Activated naive CD8-positive, alpha-beta T cell (primary cell): Measurements from ENCODE around the gene MSI2.
A peak's percentile ranks its signal among the peaks of the same experiment; 100 is the strongest.

Source experiments
- H3K27ac Mint-ChIP-seq: one replicate; pipeline ENCODE4 v1.8.0; 2021; ENCODE audit warnings: mixed read lengths
- H3K27me3 Mint-ChIP-seq: one replicate; pipeline ENCODE4 v1.8.0; 2021; ENCODE audit warnings: mixed read lengths
- H3K36me3 Mint-ChIP-seq: one replicate; pipeline ENCODE4 v1.8.0; 2021; ENCODE audit warnings: mixed read lengths
- H3K4me1 Mint-ChIP-seq: one replicate; pipeline ENCODE4 v1.8.0; 2021; ENCODE audit warnings: low read depth, mixed read lengths
- H3K4me3 Mint-ChIP-seq: one replicate; pipeline ENCODE4 v1.8.0; 2021; ENCODE audit warnings: mild to moderate bottlenecking, mixed read lengths
- H3K9me3 Mint-ChIP-seq: one replicate; pipeline ENCODE4 v1.8.0; 2021; ENCODE audit warnings: low read depth, mixed read lengths

MSI2 gene

GRCh38 chr17:57540596-57540995 lies 284.3 kb downstream of the MSI2 start:
- Mint-ChIP-seq H3K27ac (no peak overlapping the region), H3K36me3 (no peaks in the 10 kb centered on the region), H3K27me3 (no peaks in the 10 kb centered on the region), H3K9me3 (no peaks in the 10 kb centered on the region), H3K4me3 (no peak overlapping the region), H3K4me1 (peaks cover 33% of the 10 kb centered on the region)

GRCh38 chr17:57541049-57541448 lies 284.7 kb downstream of the MSI2 start:
- Mint-ChIP-seq H3K4me3 (no peak overlapping the region), H3K27ac (no peak overlapping the region), H3K36me3 (no peaks in the 10 kb centered on the region), H3K4me1 (peaks cover 31% of the 10 kb centered on the region), H3K9me3 (no peaks in the 10 kb centered on the region), H3K27me3 (no peaks in the 10 kb centered on the region)

DNA sequence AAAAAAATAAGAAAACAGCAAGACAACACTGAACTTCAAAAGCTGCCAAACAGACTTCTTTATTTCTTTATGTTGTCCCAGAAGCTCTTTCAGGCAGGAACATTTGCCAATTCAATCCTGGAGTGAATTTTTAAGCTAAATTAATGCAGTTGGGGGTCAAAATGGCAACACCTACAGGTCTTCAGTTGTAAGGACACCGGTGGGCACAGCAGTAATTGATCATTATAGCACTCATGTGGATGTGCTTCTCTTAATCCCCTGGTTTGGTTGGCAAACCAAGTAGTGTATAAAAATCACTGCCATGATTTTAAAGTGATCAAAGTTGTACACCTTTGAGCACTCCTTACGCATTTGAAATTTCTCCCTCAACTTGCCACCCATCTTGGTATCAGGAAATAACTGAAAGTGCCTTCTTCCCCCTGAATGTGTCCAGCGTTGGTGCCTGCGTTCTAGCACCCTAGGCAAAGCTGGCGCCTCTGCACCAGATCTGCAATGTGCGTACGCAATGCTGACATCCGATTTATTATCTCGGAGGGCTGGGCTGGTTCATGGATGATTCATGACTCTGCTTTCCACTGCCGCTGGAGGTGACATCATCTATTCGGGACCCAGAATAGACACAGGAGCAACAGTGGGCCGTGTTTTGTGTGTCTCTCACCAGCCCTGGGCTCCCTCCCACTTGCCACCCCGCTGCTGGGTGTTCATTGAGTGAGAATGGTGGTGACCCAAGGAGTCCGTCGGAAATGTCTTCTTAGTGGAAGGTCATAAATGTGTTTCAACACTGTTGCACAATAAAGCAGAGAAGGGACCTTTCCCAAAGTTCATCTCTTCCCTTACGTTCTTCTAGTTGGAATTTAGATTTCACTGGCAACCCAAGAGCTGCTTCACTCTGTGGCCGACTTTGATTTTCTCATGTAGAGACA lies 285.4 kb downstream of the MSI2 start:
- Mint-ChIP-seq H3K27me3 (no peaks in the 10 kb centered on the region), H3K36me3 (no peaks in the 10 kb centered on the region), H3K4me1 (peaks cover 26% of the 10 kb centered on the region), H3K4me3 (no peak overlapping the region), H3K9me3 (no peaks in the 10 kb centered on the region), H3K27ac (peak overlapping the region; percentile 36)

- no peaks in the 10 kb centered on the region for H3K27me3 Mint-ChIP-seq
- no peak overlapping the region for H3K4me3 Mint-ChIP-seq
- peaks cover 28% of the 10 kb centered on the region for H3K4me1 Mint-ChIP-seq
- no peaks in the 10 kb centered on the region for H3K36me3 Mint-ChIP-seq
- H3K9me3 Mint-ChIP-seq = no peaks in the 10 kb centered on the region
- no peak overlapping the region for H3K27ac Mint-ChIP-seq
Measured at GRCh38 chr17:57542510-57542909, 286.2 kb downstream of the MSI2 start.

GRCh38 chr17:57543230-57543629 lies 286.9 kb downstream of the MSI2 start:
- no peaks in the 10 kb centered on the region for H3K27me3 Mint-ChIP-seq
- no peaks in the 10 kb centered on the region for H3K9me3 Mint-ChIP-seq
- H3K4me3 Mint-ChIP-seq = no peak overlapping the region
- H3K4me1 Mint-ChIP-seq = peaks cover 25% of the 10 kb centered on the region
- H3K36me3 Mint-ChIP-seq = no peaks in the 10 kb centered on the region
- H3K27ac Mint-ChIP-seq = no peak overlapping the region

- no peaks in the 10 kb centered on the region for H3K36me3 Mint-ChIP-seq
- H3K4me3 Mint-ChIP-seq = no peak overlapping the region
- no peaks in the 10 kb centered on the region for H3K27me3 Mint-ChIP-seq
- no peaks in the 10 kb centered on the region for H3K9me3 Mint-ChIP-seq
- H3K4me1 Mint-ChIP-seq = peaks cover 24% of the 10 kb centered on the region
- H3K27ac Mint-ChIP-seq = no peak overlapping the region
Measured at GRCh38 chr17:57544401-57544800, 288.1 kb downstream of the MSI2 start.

GRCh38 chr17:57544834-57545463 lies 288.6 kb downstream of the MSI2 start:
- H3K36me3 Mint-ChIP-seq = no peaks in the 10 kb centered on the region
- H3K4me3 Mint-ChIP-seq = no peak overlapping the region
- H3K27me3 Mint-ChIP-seq = no peaks in the 10 kb centered on the region
- no peaks in the 10 kb centered on the region for H3K9me3 Mint-ChIP-seq
- peaks cover 29% of the 10 kb centered on the region for H3K4me1 Mint-ChIP-seq
- no peak overlapping the region for H3K27ac Mint-ChIP-seq

GRCh38 chr17:57545731-57546342 lies 289.5 kb downstream of the MSI2 start:
- H3K27ac Mint-ChIP-seq = no peak overlapping the region
- no peak overlapping the region for H3K4me3 Mint-ChIP-seq
- peaks cover 36% of the 10 kb centered on the region for H3K4me1 Mint-ChIP-seq
- no peaks in the 10 kb centered on the region for H3K36me3 Mint-ChIP-seq
- H3K27me3 Mint-ChIP-seq = no peaks in the 10 kb centered on the region
- H3K9me3 Mint-ChIP-seq = no peaks in the 10 kb centered on the region

DNA sequence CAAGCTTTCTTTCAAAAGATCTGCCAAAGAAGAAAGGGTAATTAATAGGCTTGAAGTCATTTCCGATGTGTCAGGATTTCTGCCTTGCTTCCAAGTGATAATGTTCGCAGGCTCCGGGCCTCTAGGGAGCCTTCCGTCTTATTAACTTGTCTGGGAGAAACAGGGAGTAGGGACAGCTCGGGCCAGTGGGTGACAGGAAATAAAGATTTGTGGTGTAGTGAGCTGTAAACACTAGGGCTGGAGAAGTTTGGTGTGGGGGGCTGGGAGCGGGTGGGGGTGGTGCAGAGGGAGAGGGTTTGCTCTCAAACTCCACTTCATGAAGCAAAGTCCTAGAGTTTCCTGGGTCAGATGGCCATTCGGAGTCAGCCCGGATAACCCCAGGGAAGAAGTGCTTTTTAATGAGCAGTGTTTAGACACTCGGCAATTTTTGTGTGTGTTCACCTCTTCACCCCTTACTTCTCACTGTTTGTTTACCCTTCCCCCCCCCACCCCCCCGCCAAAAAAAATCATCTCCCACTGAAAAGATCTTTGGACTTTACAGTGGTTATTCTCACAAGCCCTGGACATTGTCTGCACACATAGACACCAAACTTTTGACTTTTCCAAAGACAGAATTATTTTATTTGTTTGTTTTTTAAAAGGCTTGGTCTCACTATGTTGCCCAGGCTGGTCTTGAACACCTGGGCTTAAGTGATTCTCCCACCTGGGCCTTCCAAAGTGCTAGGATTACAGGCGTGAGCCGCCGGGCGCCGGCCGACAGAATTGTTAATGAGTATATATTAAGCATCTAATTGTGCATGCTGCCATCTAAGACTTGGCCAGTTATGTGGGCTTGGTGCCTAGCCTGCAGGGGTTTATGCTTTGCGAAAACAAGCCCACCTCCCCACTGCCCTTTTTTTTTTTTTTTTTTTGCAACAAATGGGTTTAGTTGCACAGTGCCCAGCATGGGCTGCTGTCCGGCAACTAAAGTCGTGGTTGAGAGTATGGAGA lies 292.4 kb downstream of the MSI2 start:
- H3K4me3 Mint-ChIP-seq = no peak overlapping the region
- H3K4me1 Mint-ChIP-seq = peaks cover 56% of the 10 kb centered on the region
- no peak overlapping the region for H3K27ac Mint-ChIP-seq
- H3K9me3 Mint-ChIP-seq = no peaks in the 10 kb centered on the region
- H3K36me3 Mint-ChIP-seq = no peaks in the 10 kb centered on the region
- H3K27me3 Mint-ChIP-seq = no peaks in the 10 kb centered on the region

DNA sequence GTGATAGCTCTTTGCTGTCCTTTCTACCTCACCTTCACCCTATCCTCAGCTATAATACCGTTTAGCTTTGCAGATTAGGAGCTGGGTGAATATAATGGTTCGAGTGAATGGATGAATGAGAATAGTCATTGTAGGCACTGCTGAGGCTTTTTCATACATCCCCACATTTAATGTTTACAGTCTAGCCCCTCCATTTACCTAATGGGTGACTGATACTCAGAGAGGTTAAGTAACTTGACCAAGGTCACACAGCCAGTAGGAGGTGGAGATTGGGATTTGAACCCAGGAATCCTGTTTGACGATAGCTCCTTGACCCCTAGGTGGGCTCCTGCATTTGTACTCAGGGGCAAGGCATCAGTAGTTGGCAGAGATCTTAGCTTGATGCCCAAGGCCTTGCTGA lies 293.1 kb downstream of the MSI2 start:
- Mint-ChIP-seq H3K9me3 (no peaks in the 10 kb centered on the region), H3K36me3 (no peaks in the 10 kb centered on the region), H3K4me3 (no peak overlapping the region), H3K27ac (no peak overlapping the region), H3K27me3 (no peaks in the 10 kb centered on the region), H3K4me1 (peaks cover 59% of the 10 kb centered on the region)

- Mint-ChIP-seq H3K4me1 (peaks cover 58% of the 10 kb centered on the region), H3K27ac (peak overlapping the region; percentile 22), H3K9me3 (no peaks in the 10 kb centered on the region), H3K36me3 (no peaks in the 10 kb centered on the region), H3K27me3 (no peaks in the 10 kb centered on the region), H3K4me3 (no peak overlapping the region)
Measured at GRCh38 chr17:57550016-57550415, 293.7 kb downstream of the MSI2 start.

DNA sequence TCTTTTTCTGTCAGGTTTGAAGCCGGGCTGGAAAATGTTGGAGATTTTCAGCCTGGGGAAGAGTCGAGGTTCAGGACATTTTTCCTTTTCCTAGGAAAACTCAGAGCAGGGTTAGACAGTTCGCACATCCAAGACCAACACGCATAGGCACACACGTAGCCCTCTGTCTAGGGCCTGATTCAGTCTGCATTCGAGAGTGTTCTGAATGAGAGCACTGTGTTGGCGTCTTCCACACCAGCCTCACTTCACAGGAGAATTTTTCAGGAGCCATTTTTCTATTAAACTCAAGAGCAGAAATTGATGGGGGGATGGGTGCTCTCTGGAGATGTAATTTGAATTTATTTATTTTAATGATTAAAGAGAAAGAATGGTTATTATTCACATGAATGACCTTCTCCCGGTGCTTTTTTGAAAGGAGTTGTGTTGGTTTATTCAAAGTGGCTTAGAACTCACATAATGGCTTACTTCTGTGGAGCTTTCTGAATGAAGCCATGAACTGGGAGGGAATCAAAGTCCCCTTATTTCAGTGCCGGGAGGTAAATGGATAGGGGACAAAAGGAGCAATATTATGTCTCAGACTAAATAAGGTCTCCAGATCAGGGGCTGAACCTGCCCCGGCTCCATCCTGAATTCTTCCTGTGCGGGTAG lies 294.5 kb downstream of the MSI2 start:
- no peak overlapping the region for H3K27ac Mint-ChIP-seq
- H3K27me3 Mint-ChIP-seq = no peaks in the 10 kb centered on the region
- H3K36me3 Mint-ChIP-seq = no peaks in the 10 kb centered on the region
- H3K9me3 Mint-ChIP-seq = no peaks in the 10 kb centered on the region
- peaks cover 58% of the 10 kb centered on the region for H3K4me1 Mint-ChIP-seq
- H3K4me3 Mint-ChIP-seq = peak overlapping the region; percentile 17

- peak overlapping the region; percentile 17 for H3K4me3 Mint-ChIP-seq
- peaks cover 58% of the 10 kb centered on the region for H3K4me1 Mint-ChIP-seq
- no peaks in the 10 kb centered on the region for H3K9me3 Mint-ChIP-seq
- H3K36me3 Mint-ChIP-seq = peaks cover 2% of the 10 kb centered on the region
- no peaks in the 10 kb centered on the region for H3K27me3 Mint-ChIP-seq
- H3K27ac Mint-ChIP-seq = no peak overlapping the region
Measured at GRCh38 chr17:57551321-57552079, 295.2 kb downstream of the MSI2 start.
